Neural progenitor cell (in vitro differentiated cells): ENCODE measurements around the gene DYNLRB1. TPM values are rescaled to one million over a fixed set of nuclear protein-coding genes. Genes with fewer than 3 reads are reported as not detected.

ENCODE experiments used
- DNase-seq: peaks from one replicate; pipeline ENCODE4 v3.0.0-alpha.2; 2016; ENCODE audit warnings: low spot score
- H2AFZ ChIP-seq: fragments of 200-600 bp; sonication (generic); replicated peaks from 2 replicates; pipeline ENCODE4 v1.6.1; 2016; ENCODE audit warnings: antibody characterized with exemption
- H3F3A ChIP-seq: fragments of 200-600 bp; sonication (generic); 2 replicates; pipeline ENCODE4 v1.6.1; 2016; ENCODE audit warnings: antibody characterized with exemption, low read depth
- H3K27ac ChIP-seq: fragments of 200-600 bp; sonication (generic); 2 replicates; pipeline ENCODE4 v1.5.1; 2016; ENCODE audit warnings: mild to moderate bottlenecking
- H3K27me3 ChIP-seq: fragments of 200-600 bp; sonication (generic); 2 replicates; pipeline ENCODE4 v1.6.1; 2016; ENCODE audit warnings: mild to moderate bottlenecking, moderate library complexity
- H3K36me3 ChIP-seq: fragments of 200-600 bp; sonication (generic); 2 replicates; pipeline ENCODE4 v1.5.1; 2016
- H3K4me1 ChIP-seq: fragments of 200-600 bp; sonication (generic); 2 replicates; pipeline ENCODE4 v1.6.1; 2016; ENCODE audit warnings: mixed run types
- H3K4me2 ChIP-seq: fragments of 200-600 bp; sonication (generic); 2 replicates; pipeline ENCODE4 v1.6.1; 2016
- H3K4me3 ChIP-seq: fragments of 200-600 bp; sonication (generic); 2 replicates; pipeline ENCODE4 v1.5.1; 2016
- H3K79me2 ChIP-seq: fragments of 200-600 bp; sonication (generic); 2 replicates; pipeline ENCODE4 v1.6.1; 2016; ENCODE audit warnings: low read depth
- H3K9ac ChIP-seq: fragments of 200-600 bp; sonication (generic); 2 replicates; pipeline ENCODE4 v1.6.1; 2016
- H3K9me3 ChIP-seq: fragments of 200-600 bp; sonication (generic); 2 replicates; pipeline ENCODE4 v1.5.1; 2016; ENCODE audit warnings: low read depth
- H4K20me1 ChIP-seq: fragments of 200-600 bp; sonication (generic); 2 replicates; pipeline ENCODE4 v1.6.1; 2016; ENCODE audit warnings: low read depth
- H3K27ac Mint-ChIP-seq: 3 replicates; pipeline ENCODE4 v1.8.0; 2021; ENCODE audit warnings: mixed read lengths
- H3K27me3 Mint-ChIP-seq: 2 replicates; pipeline ENCODE4 v1.8.0; 2022; ENCODE audit warnings: low read depth, mild to moderate bottlenecking, inconsistent platforms, moderate library complexity, mixed read lengths; ENCODE audit not compliant: insufficient read depth
- H3K36me3 Mint-ChIP-seq: 3 replicates; pipeline ENCODE4 v1.8.0; 2021; ENCODE audit warnings: mixed read lengths
- H3K4me1 Mint-ChIP-seq: 3 replicates; pipeline ENCODE4 v1.8.0; 2021; ENCODE audit warnings: mixed read lengths
- H3K4me3 Mint-ChIP-seq: 3 replicates; pipeline ENCODE4 v1.8.0; 2021; ENCODE audit warnings: mild to moderate bottlenecking, moderate library complexity, mixed read lengths
- H3K9me3 Mint-ChIP-seq: 3 replicates; pipeline ENCODE4 v1.8.0; 2020; ENCODE audit warnings: mixed read lengths
- CTCF ChIP-seq: fragments of 200-600 bp; sonication (generic); IDR thresholded peaks from 2 replicates; pipeline ENCODE4 v1.5.1; 2017; ENCODE audit warnings: antibody characterized with exemption, mild to moderate bottlenecking
- EZH2 ChIP-seq: fragments of 200-600 bp; sonication (generic); IDR thresholded peaks from 2 replicates; pipeline ENCODE4 v1.6.1; 2017; ENCODE audit warnings: antibody characterized with exemption, mild to moderate bottlenecking, moderate library complexity
- EZH2phosphoT487 ChIP-seq: fragments of 200-600 bp; sonication (generic); IDR thresholded peaks from 2 replicates; pipeline ENCODE4 v1.6.1; 2017; ENCODE audit warnings: antibody characterized with exemption
- total RNA-seq: library from RNA; depleted of rRNA; stranded (reverse); fragments of >200 nt; gene quantifications from 2 replicates; pipeline ENCODE4 v1.2.3, GENCODE V29; 2015; ENCODE audit warnings: low replicate concordance

Gene DYNLRB1
- total RNA-seq, 1 donor from 2014 or later: 73.1 TPM

GRCh38 chr20:34526466-34526865 is 10.2 kb downstream of the DYNLRB1 start:
- Histone ChIP-seq H3K4me1 (no peaks in the 10 kb centered on the region), H2AFZ (no peak overlapping the region), H4K20me1 (peaks cover 60% of the 10 kb centered on the region), H3K36me3 (no peaks in the 10 kb centered on the region), H3K79me2 (peaks cover 46% of the 10 kb centered on the region), H3K27me3 (no peaks in the 10 kb centered on the region), H3K4me3 (no peak overlapping the region), H3K9me3 (no peaks in the 10 kb centered on the region), H3K4me2 (no peak overlapping the region), H3K27ac (no peak overlapping the region), H3K9ac (no peak overlapping the region), H3F3A (peaks cover 5% of the 10 kb centered on the region)
- no peak overlapping the region for H3K4me3 Mint-ChIP-seq
- H3K4me1 Mint-ChIP-seq: peaks cover 11% of the 10 kb centered on the region
- peak overlapping the region; percentile 36 for H3K27ac Mint-ChIP-seq
- no peaks in the 10 kb centered on the region for H3K9me3 Mint-ChIP-seq
- H3K36me3 Mint-ChIP-seq: peaks cover 30% of the 10 kb centered on the region
- H3K27me3 Mint-ChIP-seq: no peaks in the 10 kb centered on the region
- DNase-seq: no peak
- no peak for TF ChIP-seq EZH2phosphoT487
- TF ChIP-seq EZH2: no peak
- no peak for TF ChIP-seq CTCF

GRCh38 chr20:34527016-34527415 is 10.8 kb downstream of the DYNLRB1 start:
- no peaks in the 10 kb centered on the region for H3K27me3 Mint-ChIP-seq
- Histone ChIP-seq H3K4me2 (no peak overlapping the region), H2AFZ (no peak overlapping the region), H3K79me2 (peaks cover 41% of the 10 kb centered on the region), H3K9ac (no peak overlapping the region), H3K27me3 (no peaks in the 10 kb centered on the region), H3K27ac (no peak overlapping the region), H3K4me3 (no peak overlapping the region), H3K4me1 (no peaks in the 10 kb centered on the region), H3K9me3 (no peaks in the 10 kb centered on the region), H4K20me1 (peaks cover 58% of the 10 kb centered on the region), H3F3A (peaks cover 5% of the 10 kb centered on the region), H3K36me3 (no peaks in the 10 kb centered on the region)
- DNase-seq: no peak
- H3K27ac Mint-ChIP-seq: peak overlapping the region; percentile 36
- TF ChIP-seq EZH2 (no peak), CTCF (no peak), EZH2phosphoT487 (no peak)
- no peaks in the 10 kb centered on the region for H3K9me3 Mint-ChIP-seq
- H3K4me1 Mint-ChIP-seq: peaks cover 13% of the 10 kb centered on the region
- H3K4me3 Mint-ChIP-seq: no peak overlapping the region
- H3K36me3 Mint-ChIP-seq: peaks cover 30% of the 10 kb centered on the region

GRCh38 chr20:34528921-34529297 is 12.7 kb downstream of the DYNLRB1 start:
- H3K4me3 Mint-ChIP-seq: no peak overlapping the region
- H3K36me3 Mint-ChIP-seq: peaks cover 28% of the 10 kb centered on the region
- H2AFZ ChIP-seq: no peak overlapping the region
- H3K27me3 ChIP-seq: no peaks in the 10 kb centered on the region
- H3K36me3 ChIP-seq: no peaks in the 10 kb centered on the region
- H3K4me2 ChIP-seq: no peak overlapping the region
- no peak for TF ChIP-seq EZH2
- no peak for TF ChIP-seq CTCF
- TF ChIP-seq EZH2phosphoT487: no peak
- no peaks in the 10 kb centered on the region for H3K4me1 ChIP-seq
- no peaks in the 10 kb centered on the region for H3F3A ChIP-seq
- H3K4me1 Mint-ChIP-seq: peaks cover 13% of the 10 kb centered on the region
- H4K20me1 ChIP-seq: peaks cover 57% of the 10 kb centered on the region
- no peak for DNase-seq
- no peaks in the 10 kb centered on the region for H3K9me3 Mint-ChIP-seq
- H3K9ac ChIP-seq: no peak overlapping the region
- H3K27ac Mint-ChIP-seq: no peak overlapping the region
- no peaks in the 10 kb centered on the region for H3K27me3 Mint-ChIP-seq
- no peak overlapping the region for H3K4me3 ChIP-seq
- H3K9me3 ChIP-seq: no peaks in the 10 kb centered on the region
- H3K27ac ChIP-seq: no peak overlapping the region
- H3K79me2 ChIP-seq: peaks cover 22% of the 10 kb centered on the region
